NB4 (cell line): ENCODE results near the gene ZFAND3.

Source experiments
- DNase-seq: peaks from one replicate; pipeline ENCODE4 v3.0.0; 2010; ENCODE audit warnings: low read depth
- H3K4me3 ChIP-seq: one replicate; pipeline ENCODE4 v1.5.1; 2011; ENCODE audit warnings: mild to moderate bottlenecking, low read depth, low read length, moderate library complexity
- MYC ChIP-seq: IDR thresholded peaks from 2 replicates; pipeline ENCODE4 v1.6.1; 2011; ENCODE audit warnings: low read depth, low read length
- POLR2A ChIP-seq: IDR thresholded peaks from 2 replicates; pipeline ENCODE4 v1.6.1; 2011; ENCODE audit warnings: mild to moderate bottlenecking; ENCODE audit not compliant: insufficient read length; ENCODE audit errors: extremely low read depth
- TF ChIP-seq, protein P1 (sequence below): IDR thresholded peaks from 2 replicates; pipeline ENCODE4 v1.6.1; 2011; ENCODE audit warnings: low read depth, low read length
- TF ChIP-seq, protein P2 (sequence below): IDR thresholded peaks from one replicate; pipeline ENCODE4 v1.5.1; 2012; ENCODE audit warnings: low read depth, low read length

The ZFAND3 gene

DNA sequence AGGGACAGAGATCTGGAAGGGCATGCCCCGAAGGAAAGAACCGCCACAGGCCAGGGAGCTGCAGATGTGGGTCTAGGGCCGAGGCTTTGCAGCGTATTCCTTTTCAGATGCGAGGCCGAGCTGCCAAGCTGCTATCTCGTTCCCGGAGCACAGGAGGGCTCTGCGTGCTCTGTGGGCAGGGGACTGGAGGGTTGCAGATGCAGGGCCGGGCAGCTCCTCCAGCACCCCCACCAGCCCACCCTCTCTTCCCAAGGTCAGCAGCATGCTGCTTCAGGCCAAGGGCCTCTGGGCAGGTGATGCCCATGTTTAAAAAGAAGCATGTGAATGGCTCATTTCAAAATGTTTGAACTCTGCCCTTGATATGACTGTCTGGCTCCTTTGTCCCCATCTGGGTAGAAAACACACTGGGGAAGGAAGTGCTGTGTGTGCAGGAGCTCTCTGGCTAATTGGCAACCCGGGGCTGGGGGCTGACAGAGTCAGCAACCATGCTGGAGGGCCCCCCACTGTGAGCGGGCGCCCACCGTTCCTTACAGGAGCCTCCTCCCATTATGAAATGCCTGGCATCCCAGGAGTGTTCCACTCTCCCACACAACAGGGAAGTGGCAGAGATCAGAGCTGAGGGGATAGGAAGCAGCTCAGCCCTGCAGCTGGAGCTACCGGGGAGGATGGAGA is 353.3 kb downstream of the ZFAND3 start:
- TF ChIP-seq POLR2A (no peak), MYC (no peak)
- TF ChIP-seq, protein P1, sequence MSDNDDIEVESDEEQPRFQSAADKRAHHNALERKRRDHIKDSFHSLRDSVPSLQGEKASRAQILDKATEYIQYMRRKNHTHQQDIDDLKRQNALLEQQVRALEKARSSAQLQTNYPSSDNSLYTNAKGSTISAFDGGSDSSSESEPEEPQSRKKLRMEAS = no peak
- TF ChIP-seq, protein P2, sequence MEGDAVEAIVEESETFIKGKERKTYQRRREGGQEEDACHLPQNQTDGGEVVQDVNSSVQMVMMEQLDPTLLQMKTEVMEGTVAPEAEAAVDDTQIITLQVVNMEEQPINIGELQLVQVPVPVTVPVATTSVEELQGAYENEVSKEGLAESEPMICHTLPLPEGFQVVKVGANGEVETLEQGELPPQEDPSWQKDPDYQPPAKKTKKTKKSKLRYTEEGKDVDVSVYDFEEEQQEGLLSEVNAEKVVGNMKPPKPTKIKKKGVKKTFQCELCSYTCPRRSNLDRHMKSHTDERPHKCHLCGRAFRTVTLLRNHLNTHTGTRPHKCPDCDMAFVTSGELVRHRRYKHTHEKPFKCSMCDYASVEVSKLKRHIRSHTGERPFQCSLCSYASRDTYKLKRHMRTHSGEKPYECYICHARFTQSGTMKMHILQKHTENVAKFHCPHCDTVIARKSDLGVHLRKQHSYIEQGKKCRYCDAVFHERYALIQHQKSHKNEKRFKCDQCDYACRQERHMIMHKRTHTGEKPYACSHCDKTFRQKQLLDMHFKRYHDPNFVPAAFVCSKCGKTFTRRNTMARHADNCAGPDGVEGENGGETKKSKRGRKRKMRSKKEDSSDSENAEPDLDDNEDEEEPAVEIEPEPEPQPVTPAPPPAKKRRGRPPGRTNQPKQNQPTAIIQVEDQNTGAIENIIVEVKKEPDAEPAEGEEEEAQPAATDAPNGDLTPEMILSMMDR = no peak
- DNase-seq = no peak

DNA sequence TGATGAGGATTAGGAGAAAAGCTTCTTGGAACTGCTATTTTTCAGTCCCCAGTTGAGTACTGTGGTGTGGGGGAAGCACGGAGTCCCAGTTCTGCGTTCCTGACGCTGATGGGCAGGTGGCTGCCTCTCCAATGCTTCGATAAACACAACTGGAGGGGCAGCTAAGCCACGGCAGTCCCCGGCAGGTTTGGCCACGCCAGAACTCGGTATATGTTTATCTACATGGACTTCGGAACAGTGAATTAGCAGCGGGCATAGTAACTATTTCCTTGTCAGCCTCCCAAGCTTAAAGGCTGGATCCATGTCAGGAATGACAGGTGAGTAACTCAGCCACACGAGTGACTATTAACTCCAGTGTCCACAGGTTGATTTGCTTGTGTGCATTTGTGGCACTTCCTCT is 354.4 kb downstream of the ZFAND3 start:
- H3K4me3 ChIP-seq = no peak overlapping the region
- TF ChIP-seq, protein P2 = no peak
- TF ChIP-seq MYC (no peak), POLR2A (no peak)
- TF ChIP-seq, protein P1 = no peak
- DNase-seq = no peak

More for the DNA sequence above, 353.3 kb downstream of the ZFAND3 start:
- no peak overlapping the region for H3K4me3 ChIP-seq

DNA sequence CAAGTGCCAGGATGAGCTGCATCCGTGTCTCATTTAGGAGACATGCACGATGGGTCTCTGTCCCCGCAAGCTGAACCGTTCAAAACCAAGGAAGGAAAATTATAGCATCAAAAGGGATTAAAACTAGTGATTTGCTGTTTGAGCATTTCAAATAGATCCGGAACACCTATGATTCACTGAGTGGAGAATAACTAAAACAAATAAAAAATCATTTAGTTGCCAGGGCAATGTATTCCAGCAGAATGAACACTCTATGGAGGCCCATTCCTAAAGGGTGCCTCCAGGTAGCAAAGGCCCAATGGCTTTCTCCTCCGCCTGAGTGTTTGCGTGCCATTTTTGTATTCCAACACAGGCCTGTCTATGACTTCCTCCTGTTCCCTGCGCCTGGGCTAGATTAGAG is 354.8 kb downstream of the ZFAND3 start:
- H3K4me3 ChIP-seq = no peak overlapping the region
- no peak for TF ChIP-seq POLR2A
- no peak for DNase-seq

DNA sequence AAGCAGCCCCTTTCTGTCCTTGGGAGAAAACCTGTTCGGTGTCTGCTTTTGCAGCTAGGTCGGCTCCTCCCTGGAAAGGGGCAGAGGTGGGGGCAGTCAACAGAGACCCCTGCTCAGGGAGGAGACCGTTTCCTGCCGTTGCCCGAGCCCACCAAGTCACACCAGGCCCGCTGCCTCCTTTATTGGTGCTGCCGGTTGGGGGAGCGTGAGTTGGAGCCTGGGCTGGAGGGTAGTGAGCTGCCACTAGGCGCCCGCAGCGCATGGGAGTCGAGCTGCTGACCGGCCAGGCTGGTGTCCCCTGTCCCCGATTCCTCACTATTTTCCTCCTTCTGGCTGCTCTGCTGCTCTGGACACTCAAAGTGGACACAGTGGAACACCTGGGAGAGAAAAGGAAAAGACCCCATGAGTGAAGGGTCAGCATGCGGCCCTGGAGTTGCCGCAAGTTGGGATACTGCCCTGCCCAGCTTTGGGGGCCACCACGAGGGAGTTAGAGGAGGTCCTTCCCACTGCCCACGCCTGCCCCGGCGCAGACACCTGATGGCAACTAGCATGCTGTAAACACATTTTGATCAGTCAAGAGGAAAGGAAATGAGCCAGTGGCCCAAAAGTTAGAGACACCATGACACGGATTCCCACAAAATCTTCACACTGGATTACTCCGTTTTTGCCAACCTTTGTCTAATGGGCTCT is 355.4 kb downstream of the ZFAND3 start:
- TF ChIP-seq, protein P1 = no peak
- TF ChIP-seq, protein P2 = no peak
- TF ChIP-seq MYC (no peak), POLR2A (no peak)
- H3K4me3 ChIP-seq = no peak overlapping the region
- DNase-seq = no peak

DNA sequence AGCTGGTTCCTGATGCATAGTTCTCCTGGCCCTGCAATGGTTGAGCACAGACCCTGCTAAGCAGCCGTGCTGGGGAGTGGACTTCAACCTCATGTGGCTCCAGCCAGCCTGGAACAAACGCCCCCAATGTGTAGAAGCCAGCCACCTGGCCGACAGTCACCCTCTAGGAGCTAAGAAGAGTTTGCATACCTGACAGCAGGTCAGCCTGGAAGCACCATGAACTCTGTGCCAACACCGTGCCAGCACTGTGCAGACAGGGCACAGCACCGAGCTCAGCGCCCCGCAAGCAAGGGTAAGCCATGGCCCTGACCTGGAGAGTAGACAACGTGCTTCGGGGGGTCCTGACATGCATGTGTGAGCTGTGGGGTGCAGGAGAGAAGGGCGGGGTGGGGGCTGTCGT is 356.3 kb downstream of the ZFAND3 start:
- no peak for TF ChIP-seq MYC
- TF ChIP-seq POLR2A = no peak
- TF ChIP-seq, protein P2 = no peak
- TF ChIP-seq, protein P1 = no peak
- no peak overlapping the region for H3K4me3 ChIP-seq

DNA sequence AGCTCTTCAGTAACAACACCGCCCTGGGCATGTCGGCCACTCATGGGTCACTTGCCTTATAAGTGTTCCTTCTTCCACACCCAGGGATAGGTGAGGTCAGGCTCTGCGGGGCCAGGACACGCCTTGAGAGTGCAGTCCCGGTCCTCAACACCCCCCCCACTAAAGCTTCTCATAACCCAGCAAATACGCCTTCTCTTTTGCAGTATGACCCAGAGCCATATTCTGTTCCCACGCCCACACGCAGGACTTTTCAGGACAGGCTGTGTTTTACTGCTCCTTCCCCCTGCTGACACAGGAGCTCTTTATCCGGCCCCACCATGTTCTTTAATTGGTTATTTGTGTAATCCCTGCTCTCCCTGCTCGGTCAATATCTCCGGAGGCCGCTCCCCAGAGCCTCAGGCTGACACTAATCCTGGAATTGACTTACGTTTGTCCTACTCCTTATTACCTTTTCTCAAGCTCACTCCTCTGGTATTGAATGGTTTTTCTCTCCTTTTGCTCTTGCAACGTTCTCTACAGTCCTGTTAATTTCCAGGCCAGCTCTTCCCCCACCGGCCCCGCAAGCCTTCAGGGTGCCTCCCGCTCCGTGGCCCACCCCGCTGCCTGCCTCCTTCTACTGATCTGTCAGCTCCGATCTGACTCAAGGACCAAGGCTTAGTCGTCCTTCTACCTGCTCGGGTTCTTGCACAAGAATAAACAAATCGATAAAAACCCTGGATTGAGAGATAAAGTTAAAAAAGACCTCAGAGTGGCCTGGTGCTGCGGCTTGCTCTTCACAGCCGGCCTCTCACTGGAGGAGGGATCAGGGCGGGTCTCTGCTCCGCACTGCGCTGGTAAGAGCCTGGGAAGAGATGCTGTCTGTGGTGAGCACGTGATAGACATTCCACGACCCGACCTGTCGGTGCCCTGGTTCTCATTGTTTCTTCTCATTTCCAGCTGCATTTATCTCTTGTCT is 357.5 kb downstream of the ZFAND3 start:
- H3K4me3 ChIP-seq = no peak overlapping the region
- DNase-seq = no peak
- TF ChIP-seq, protein P1 = no peak
- TF ChIP-seq, protein P2 = no peak
- no peak for TF ChIP-seq MYC
- no peak for TF ChIP-seq POLR2A

More for the DNA sequence above, 356.3 kb downstream of the ZFAND3 start:
- no peak for DNase-seq
